H1 (cell line): ENCODE data around the gene DGKZ. TPM values are rescaled to one million over a fixed set of nuclear protein-coding genes. Genes with fewer than 3 reads are reported as not detected.

Experiments used
- POLR2AphosphoS5 ChIP-seq: IDR thresholded peaks from 2 replicates; pipeline ENCODE4 v1.6.1; 2011; ENCODE audit warnings: low read depth, low read length
- SAP30 ChIP-seq: fragments of 300-600 bp; sonication (generic); IDR thresholded peaks from 2 replicates; pipeline ENCODE4 v1.7.1; 2012; ENCODE audit warnings: low read length, moderate library complexity, mild to moderate bottlenecking, inconsistent platforms; ENCODE audit not compliant: insufficient read depth, insufficient replicate concordance
- polyA plus RNA-seq, 7 experiments: library from polyadenylated mRNA; depleted of rRNA in 3 of 7; stranded (reverse) in 5 of 7; unstranded in 2 of 7; fragments of >200 nt in 5 of 7; fragments of 200-250 nt in 2 of 7; gene quantifications; 1 replicate in 5 of 7; 2 replicates in 1 of 7; 4 replicates in 1 of 7; pipeline versions ENCODE4 v1.2.1 to v1.2.3, GENCODE V29; 2011 to 2013; ENCODE audit warnings: missing spikeins in 2 of 7, mixed read lengths in 2 of 7
- total RNA-seq: library from RNA; stranded (reverse); fragmentation: NEBNext Ultra II Directional; extraction: Animal tissue kit (Norgen Biotek cat#: 25700); gene quantifications from 2 replicates; pipeline ENCODE4 v1.2.1, GENCODE V29; 2021

The DGKZ gene
- total and polyA plus RNA-seq, 2 of the 8 experiments (the other 6 are each of a cell fraction or from before 2014, with no cell fraction given): 84.4 to 184 TPM

DNA sequence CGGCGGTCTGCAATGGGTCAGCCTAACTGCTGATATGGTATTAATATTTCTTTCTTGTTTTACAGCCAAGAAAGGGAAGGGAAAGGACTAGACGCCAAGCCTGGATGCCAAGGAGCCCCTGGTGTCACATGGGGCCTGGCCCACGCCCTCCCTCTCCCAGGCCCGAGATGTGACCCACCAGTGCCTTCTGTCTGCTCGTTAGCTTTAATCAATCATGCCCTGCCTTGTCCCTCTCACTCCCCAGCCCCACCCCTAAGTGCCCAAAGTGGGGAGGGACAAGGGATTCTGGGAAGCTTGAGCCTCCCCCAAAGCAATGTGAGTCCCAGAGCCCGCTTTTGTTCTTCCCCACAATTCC, 36.1 kb downstream of the DGKZ start (continued):
- TF ChIP-seq POLR2AphosphoS5: no peak
- TF ChIP-seq SAP30: no peak
